GM23338 (cell line): Measurements from ENCODE around the gene KSR2. TPM values are rescaled to one million over a fixed set of nuclear protein-coding genes. Genes with fewer than 3 reads are reported as not detected.

Source experiments
- ATAC-seq: fragments of 200-7000 bp; cut with Tn5 transposase; 3 replicates; pipeline ENCODE4 v1.9.1; 2020
- DNase-seq: peaks from one replicate; pipeline ENCODE4 v3.0.0-alpha.2; 2015; ENCODE audit warnings: low spot score
- H2AFZ ChIP-seq: fragments of 200-600 bp; sonication (generic); 2 replicates; pipeline ENCODE4 v1.8.0; 2016; ENCODE audit warnings: antibody characterized with exemption, mild to moderate bottlenecking, moderate library complexity
- H3F3A ChIP-seq: fragments of 200-600 bp; sonication (generic); replicated peaks from 2 replicates; pipeline ENCODE4 v1.8.0; 2017; ENCODE audit warnings: antibody characterized with exemption, mixed run types, low read depth
- H3K27ac ChIP-seq: fragments of 200-600 bp; sonication (generic); 2 replicates; pipeline ENCODE4 v1.6.1; 2016; ENCODE audit warnings: low read depth
- H3K27me3 ChIP-seq: fragments of 200-600 bp; sonication (generic); 2 replicates; pipeline ENCODE4 v1.8.0; 2016; ENCODE audit warnings: mild to moderate bottlenecking, mixed run types, moderate library complexity; ENCODE audit not compliant: insufficient read depth
- H3K36me3 ChIP-seq: fragments of 200-600 bp; sonication (generic); 2 replicates; pipeline ENCODE4 v1.8.0; 2016; ENCODE audit warnings: mild to moderate bottlenecking; ENCODE audit not compliant: insufficient read depth
- H3K4me1 ChIP-seq: fragments of 200-600 bp; sonication (generic); 2 replicates; pipeline ENCODE4 v1.8.0; 2016; ENCODE audit warnings: mild to moderate bottlenecking, moderate library complexity; ENCODE audit not compliant: insufficient read depth
- H3K4me2 ChIP-seq: fragments of 200-600 bp; sonication (generic); 2 replicates; pipeline ENCODE4 v1.7.1; 2017; ENCODE audit warnings: mixed run types
- H3K4me3 ChIP-seq: fragments of 200-600 bp; sonication (generic); 2 replicates; pipeline ENCODE4 v1.6.1; 2016; ENCODE audit warnings: mixed run types
- H3K79me2 ChIP-seq: fragments of 200-600 bp; sonication (generic); replicated peaks from 2 replicates; pipeline ENCODE4 v1.8.0; 2017; ENCODE audit warnings: mild to moderate bottlenecking; ENCODE audit not compliant: insufficient read depth
- H3K9me2 ChIP-seq: fragments of 200-600 bp; sonication (generic); 2 replicates; pipeline ENCODE4 v1.8.0; 2017; ENCODE audit not compliant: insufficient read depth
- H4K20me1 ChIP-seq: fragments of 200-600 bp; sonication (generic); replicated peaks from 2 replicates; pipeline ENCODE4 v1.8.0; 2017; ENCODE audit warnings: mild to moderate bottlenecking; ENCODE audit not compliant: insufficient read depth
- H3K27ac Mint-ChIP-seq: 2 replicates; pipeline ENCODE4 v1.8.0; 2020; ENCODE audit warnings: inconsistent platforms, mild to moderate bottlenecking, moderate library complexity, mixed read lengths
- H3K27me3 Mint-ChIP-seq: 3 replicates; pipeline ENCODE4 v1.8.0; 2022; ENCODE audit warnings: low read depth, mild to moderate bottlenecking, moderate library complexity, mixed read lengths, inconsistent platforms; ENCODE audit not compliant: insufficient read depth, poor library complexity
- H3K36me3 Mint-ChIP-seq: 3 replicates; pipeline ENCODE4 v1.8.0; 2021; ENCODE audit warnings: low read depth, mild to moderate bottlenecking, inconsistent platforms, moderate library complexity, mixed read lengths
- H3K4me1 Mint-ChIP-seq: 3 replicates; pipeline ENCODE4 v1.8.0; 2020; ENCODE audit warnings: mild to moderate bottlenecking, inconsistent platforms, mixed read lengths
- H3K4me3 Mint-ChIP-seq: 3 replicates; pipeline ENCODE4 v1.8.0; 2021; ENCODE audit warnings: moderate library complexity, mild to moderate bottlenecking, inconsistent platforms, mixed read lengths
- H3K9me3 Mint-ChIP-seq: 3 replicates; pipeline ENCODE4 v1.8.0; 2020; ENCODE audit warnings: moderate library complexity, mild to moderate bottlenecking, inconsistent platforms, mixed read lengths
- CREB1 ChIP-seq: fragments of 250-450 bp; sonication (Bioruptor Pico); IDR thresholded peaks from 2 replicates; pipeline ENCODE4 v1.5.0; 2020; ENCODE audit warnings: low read depth, mild to moderate bottlenecking, moderate library complexity
- EZH2 ChIP-seq: fragments of 200-600 bp; sonication (generic); IDR thresholded peaks from one replicate; pipeline ENCODE4 v1.8.0; 2017; ENCODE audit warnings: antibody characterized with exemption, mild to moderate bottlenecking, low read depth; ENCODE audit not compliant: unreplicated experiment
- EZH2phosphoT487 ChIP-seq: fragments of 200-600 bp; sonication (generic); IDR thresholded peaks from one replicate; pipeline ENCODE4 v1.8.1; 2018; ENCODE audit warnings: antibody characterized with exemption; ENCODE audit not compliant: unreplicated experiment
- JUNB ChIP-seq: IDR thresholded peaks from one replicate; pipeline ENCODE4 v1.6.1; 2016; ENCODE audit warnings: antibody characterized with exemption; ENCODE audit not compliant: unreplicated experiment
- STAT1 ChIP-seq: IDR thresholded peaks from one replicate; pipeline ENCODE4 v1.6.1; 2016; ENCODE audit warnings: antibody characterized with exemption; ENCODE audit not compliant: unreplicated experiment
- ZNF462 ChIP-seq: fragments of 250-450 bp; sonication (Bioruptor Pico); IDR thresholded peaks from 2 replicates; pipeline ENCODE4 v1.5.0; 2020; ENCODE audit warnings: mild to moderate bottlenecking, moderate library complexity
- polyA plus RNA-seq: library from polyadenylated mRNA; unstranded; fragments of >200 nt; fragmentation: Nextera tagmentation; extraction: Ambion mirVana; gene quantifications from 2 replicates; pipeline ENCODE4 v1.2.1, GENCODE V29; 2016
- total RNA-seq: library from RNA; depleted of rRNA; stranded (reverse); fragments of >200 nt; shearing (Covaris generic); gene quantifications from 2 replicates; pipeline ENCODE4 v1.2.3, GENCODE V29; 2014

Gene KSR2
- total and polyA plus RNA-seq, 2 experiments from 2014 or later = 1.1 to 2.7 TPM

- TF ChIP-seq ZNF462 (CRISPR knock-in tag) (no peak), EZH2phosphoT487 (no peak), JUNB (no peak), CREB1 (CRISPR knock-in tag) (no peak)
These were observed 385.7 kb downstream of the KSR2 start (continued) for GRCh38 chr12:117583092-117583491.

DNA sequence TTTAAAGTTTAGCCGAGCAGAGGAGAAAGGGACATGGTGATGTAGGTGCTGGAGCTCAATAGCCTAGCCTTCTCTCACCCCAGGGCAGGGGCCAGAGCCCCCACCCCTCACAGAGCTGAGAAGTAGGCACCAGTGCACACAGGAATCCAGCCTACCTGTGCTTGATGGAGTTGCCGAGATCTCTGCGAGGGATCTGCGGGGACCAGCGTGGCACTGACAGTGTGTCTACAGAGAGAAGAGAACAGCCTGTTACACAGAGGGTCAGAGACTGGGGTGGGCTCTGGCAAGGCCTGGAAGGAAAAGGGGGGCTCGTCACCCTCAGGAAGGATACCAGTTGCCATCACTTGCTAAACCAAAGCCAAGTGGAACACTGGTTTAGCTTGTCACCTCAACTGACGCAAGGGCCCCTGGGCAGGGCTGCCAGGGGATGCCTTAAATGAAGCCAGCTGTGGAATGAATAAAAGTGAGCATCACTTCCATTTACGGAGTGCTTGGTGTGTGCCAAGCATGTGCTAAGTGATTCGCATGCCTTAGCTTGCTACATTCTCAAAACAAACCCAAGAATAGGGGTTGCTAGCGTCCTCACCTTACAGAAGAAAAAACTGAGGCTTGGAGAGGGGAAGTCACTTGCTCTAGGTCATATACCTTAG lies 386.5 kb downstream of the KSR2 start:
- ATAC-seq = no peak
- Histone ChIP-seq H2AFZ (no peak overlapping the region), H3K9me2 (no peaks in the 10 kb centered on the region), H3K36me3 (no peaks in the 10 kb centered on the region), H3K4me1 (peaks cover 11% of the 10 kb centered on the region), H3K4me2 (no peak overlapping the region), H3K27me3 (no peaks in the 10 kb centered on the region), H3K79me2 (no peaks in the 10 kb centered on the region), H3F3A (no peaks in the 10 kb centered on the region), H4K20me1 (no peaks in the 10 kb centered on the region), H3K4me3 (no peak overlapping the region), H3K27ac (no peak overlapping the region)
- Mint-ChIP-seq H3K27ac (no peak overlapping the region), H3K9me3 (no peaks in the 10 kb centered on the region), H3K4me1 (peaks cover 31% of the 10 kb centered on the region), H3K36me3 (no peaks in the 10 kb centered on the region), H3K27me3 (peaks cover 5% of the 10 kb centered on the region), H3K4me3 (no peak overlapping the region)
- TF ChIP-seq STAT1 (no peak), EZH2 (no peak), JUNB (no peak), EZH2phosphoT487 (no peak)
- no peak for DNase-seq
